Endothelial cell of umbilical vein (primary cell): Measurements from ENCODE around the gene ALKBH6. TPM values are rescaled to one million over a fixed set of nuclear protein-coding genes. Genes with fewer than 3 reads are reported as not detected.

ENCODE experiments used
- BruUV-seq: library from RNA; stranded (reverse); fragments of 400-500 nt; replicated peaks from 2 replicates; lab custom pipeline; 2021; lab: Mats Ljungman, UMichigan
- CTCF ChIA-PET: fragments of 300-600, 350-600 bp; sonication (Branson Sonifier 250); formaldehyde crosslinking; loops from one replicate; lab custom pipeline; 2021; ENCODE audit warnings: antibody characterized with exemption, inconsistent platforms; lab: Charles Lee
- POLR2A ChIA-PET: fragments of 300-600, 350-600 bp; sonication (Branson Sonifier 250); formaldehyde crosslinking; loops from one replicate; lab custom pipeline; 2021; ENCODE audit warnings: antibody characterized with exemption, inconsistent platforms; lab: Charles Lee
- DNase-seq: peaks from one replicate; pipeline ENCODE4 v3.0.0-alpha.2; 2011; ENCODE audit warnings: low read depth, low spot score
- FAIRE-seq: peaks from 2 replicates; lab custom pipeline; 2011; peaks lifted over from hg19 to GRCh38; lab: Jason Lieb, UNC
- H2AFZ ChIP-seq: 2 replicates; pipeline ENCODE4 v1.6.0; 2012; ENCODE audit warnings: low read depth, low read length, control low read depth, inconsistent platforms
- H3K27ac ChIP-seq: 2 replicates; pipeline ENCODE4 v1.5.1; 2011; ENCODE audit warnings: low read depth, mild to moderate bottlenecking, control low read depth, low read length, moderate library complexity; ENCODE audit not compliant: insufficient read depth
- H3K27me3 ChIP-seq, 2 experiments: 2 replicates each; pipeline versions ENCODE4 v1.6.0 to v1.6.1; 2011; ENCODE audit warnings: low read length in 2 of 2, mixed read lengths in 1 of 2; ENCODE audit not compliant: control insufficient read depth in 2 of 2, insufficient read depth in 2 of 2
- H3K36me3 ChIP-seq, 2 experiments: 2 replicates in 1 of 2; 3 replicates in 1 of 2; pipeline ENCODE4 v1.5.1; 2011; ENCODE audit warnings: low read length in 2 of 2, mild to moderate bottlenecking in 1 of 2, moderate library complexity in 1 of 2; ENCODE audit not compliant: control insufficient read depth in 2 of 2, insufficient read depth in 2 of 2; ENCODE audit errors: extremely low read depth in 1 of 2
- H3K4me1 ChIP-seq: 3 replicates; pipeline ENCODE4 v1.5.1; 2011; ENCODE audit warnings: mild to moderate bottlenecking, low read length; ENCODE audit not compliant: control insufficient read depth, insufficient read depth; ENCODE audit errors: extremely low read depth
- H3K4me2 ChIP-seq: 2 replicates; pipeline ENCODE4 v1.6.1; 2011; ENCODE audit warnings: low read length, control low read depth, mixed read lengths; ENCODE audit not compliant: insufficient read depth
- H3K4me3 ChIP-seq, 3 experiments: fragments of 200-600 bp in 1 of 3; sonication (generic), shearing (Covaris generic) in 1 of 3; replicated peaks in 1 of 3; 2 replicates each; pipeline ENCODE4 v1.5.1; 2011 to 2016; ENCODE audit warnings: control low read depth in 3 of 3, low read length in 3 of 3, mild to moderate bottlenecking in 2 of 3, inconsistent platforms in 1 of 3, low read depth in 1 of 3, moderate library complexity in 1 of 3; ENCODE audit not compliant: insufficient read depth in 1 of 3
- H3K79me2 ChIP-seq: 2 replicates; pipeline ENCODE4 v1.6.0; 2012; ENCODE audit warnings: low read length, inconsistent platforms; ENCODE audit not compliant: control insufficient read depth, insufficient read depth
- H3K9ac ChIP-seq: replicated peaks from 2 replicates; pipeline ENCODE3; 2011; ENCODE audit warnings: low read length, control low read depth; ENCODE audit not compliant: insufficient read depth; ENCODE audit errors: extremely low read depth
- H3K9me1 ChIP-seq: replicated peaks from 3 replicates; pipeline ENCODE4 v1.6.0; 2011; ENCODE audit warnings: mild to moderate bottlenecking, low read length; ENCODE audit not compliant: control insufficient read depth, insufficient read depth; ENCODE audit errors: extremely low read depth
- H3K9me3 ChIP-seq: replicated peaks from 2 replicates; pipeline ENCODE4 v1.5.1; 2012; ENCODE audit warnings: low read length, inconsistent platforms; ENCODE audit not compliant: control insufficient read depth, insufficient read depth
- H4K20me1 ChIP-seq: replicated peaks from 2 replicates; pipeline ENCODE3; 2011; ENCODE audit warnings: mild to moderate bottlenecking, low read length; ENCODE audit not compliant: control insufficient read depth, insufficient read depth; ENCODE audit errors: extremely low read depth
- EZH2 ChIP-seq: IDR thresholded peaks from 2 replicates; pipeline ENCODE4 v1.6.1; 2012; ENCODE audit warnings: borderline replicate concordance, low read depth, mild to moderate bottlenecking, moderate library complexity, low read length, inconsistent platforms; ENCODE audit not compliant: severe bottlenecking
- FOS ChIP-seq: IDR thresholded peaks from 2 replicates; pipeline ENCODE4 v1.6.1; 2011; ENCODE audit warnings: mild to moderate bottlenecking, low read length, moderate library complexity, borderline replicate concordance; ENCODE audit not compliant: insufficient read depth
- GATA2 ChIP-seq: IDR thresholded peaks from 2 replicates; pipeline ENCODE4 v1.7.0; 2011; ENCODE audit warnings: low read depth, mild to moderate bottlenecking, moderate library complexity, mixed read lengths, low read length; ENCODE audit not compliant: insufficient read length, insufficient read depth
- JUN ChIP-seq: IDR thresholded peaks from 2 replicates; pipeline ENCODE4 v1.6.1; 2011; ENCODE audit warnings: borderline replicate concordance, low read depth; ENCODE audit not compliant: insufficient read length, insufficient read depth
- MAX ChIP-seq: IDR thresholded peaks from 2 replicates; pipeline ENCODE4 v1.6.1; 2011; ENCODE audit not compliant: insufficient read depth, insufficient read length
- MYC ChIP-seq: IDR thresholded peaks from one replicate; pipeline ENCODE4 v1.6.1; 2011; ENCODE audit warnings: mild to moderate bottlenecking, low read depth, low read length
- POLR2A ChIP-seq: IDR thresholded peaks from 2 replicates; pipeline ENCODE4 v1.6.1; 2012; ENCODE audit warnings: low read depth, mild to moderate bottlenecking, control low read depth, low read length
- POLR2AphosphoS5 ChIP-seq: IDR thresholded peaks from 2 replicates; pipeline ENCODE4 v1.6.1; 2012; ENCODE audit warnings: low read depth, mild to moderate bottlenecking, control low read depth, low read length, moderate library complexity; ENCODE audit not compliant: insufficient read depth
- dilution Hi-C: fragments of 300-500 bp; cut with MboI; formaldehyde crosslinking; loops from one replicate; pipeline ENCODE4 v1.15.0; 2019; ENCODE audit warnings: low sequenced_read_pairs; ENCODE audit not compliant: extremely low pct_ligation_motif_present
- intact Hi-C: fragments of 100-400 bp; cut with micrococcal nuclease; formaldehyde crosslinking; loops from one replicate; pipeline ENCODE4 v1.10.0; 2022
- polyA plus RNA-seq, 4 experiments: library from polyadenylated mRNA; depleted of rRNA in 3 of 4; stranded (reverse) in 3 of 4; unstranded in 1 of 4; fragments of >200 nt; gene quantifications; 2 replicates each; pipeline versions ENCODE4 v1.2.1 to v1.2.3, GENCODE V29; 2011 to 2012; ENCODE audit warnings: missing spikeins in 1 of 4
- total RNA-seq: library from RNA; stranded (reverse); gene quantifications from 2 replicates; pipeline ENCODE4 v1.2.3, GENCODE V29; 2021
- TF ChIP-seq, protein P1 (sequence below), 2 donors: IDR thresholded peaks; 1 replicate in 1 of 2; 2 replicates in 1 of 2; pipeline ENCODE4 v1.5.1; 2011; ENCODE audit warnings: low read length in 2 of 2, mild to moderate bottlenecking in 2 of 2, moderate library complexity in 2 of 2, control low read depth in 1 of 2, inconsistent platforms in 1 of 2, low read depth in 1 of 2; ENCODE audit not compliant: insufficient read depth in 1 of 2; ENCODE audit errors: extremely low read depth in 1 of 2

ALKBH6 gene
- total and polyA plus RNA-seq, 2 donors (not counting 3 experiments of a cell fraction or from before 2014, with no cell fraction given) = 17.3 to 26.7 TPM

DNA sequence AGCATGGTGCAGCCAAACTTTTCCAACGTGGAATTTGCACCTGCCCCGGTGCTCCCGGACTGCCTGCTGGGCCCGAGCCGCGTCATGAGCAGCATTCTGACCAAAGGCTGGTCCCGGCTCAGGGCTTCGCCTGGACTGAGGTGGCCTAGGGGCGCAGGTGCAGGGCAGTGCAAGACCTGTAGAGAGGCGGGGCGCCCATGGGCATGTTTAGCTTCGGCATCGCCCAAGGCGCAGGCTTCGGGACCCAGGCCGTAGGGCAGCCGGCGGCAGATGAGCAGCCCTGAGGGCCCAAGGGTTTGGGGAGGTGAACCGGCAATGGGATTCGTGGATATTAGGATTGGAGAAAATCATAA is 54.1 kb downstream of the ALKBH6 start:
- H3K79me2 ChIP-seq = no peaks in the 10 kb centered on the region
- TF ChIP-seq EZH2 (no peak), GATA2 (no peak), MYC (no peak), JUN (no peak), FOS (no peak), POLR2AphosphoS5 (no peak), MAX (no peak), POLR2A (no peak)
- TF ChIP-seq, protein P1, sequence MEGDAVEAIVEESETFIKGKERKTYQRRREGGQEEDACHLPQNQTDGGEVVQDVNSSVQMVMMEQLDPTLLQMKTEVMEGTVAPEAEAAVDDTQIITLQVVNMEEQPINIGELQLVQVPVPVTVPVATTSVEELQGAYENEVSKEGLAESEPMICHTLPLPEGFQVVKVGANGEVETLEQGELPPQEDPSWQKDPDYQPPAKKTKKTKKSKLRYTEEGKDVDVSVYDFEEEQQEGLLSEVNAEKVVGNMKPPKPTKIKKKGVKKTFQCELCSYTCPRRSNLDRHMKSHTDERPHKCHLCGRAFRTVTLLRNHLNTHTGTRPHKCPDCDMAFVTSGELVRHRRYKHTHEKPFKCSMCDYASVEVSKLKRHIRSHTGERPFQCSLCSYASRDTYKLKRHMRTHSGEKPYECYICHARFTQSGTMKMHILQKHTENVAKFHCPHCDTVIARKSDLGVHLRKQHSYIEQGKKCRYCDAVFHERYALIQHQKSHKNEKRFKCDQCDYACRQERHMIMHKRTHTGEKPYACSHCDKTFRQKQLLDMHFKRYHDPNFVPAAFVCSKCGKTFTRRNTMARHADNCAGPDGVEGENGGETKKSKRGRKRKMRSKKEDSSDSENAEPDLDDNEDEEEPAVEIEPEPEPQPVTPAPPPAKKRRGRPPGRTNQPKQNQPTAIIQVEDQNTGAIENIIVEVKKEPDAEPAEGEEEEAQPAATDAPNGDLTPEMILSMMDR (IDR thresholded peaks at IDR 0.05; ENCODE audit: extremely low read depth in 1 of 2, insufficient read depth in 1 of 2, low read depth in 1 of 2, low read length in 2 of 2) = no peak
- FAIRE-seq (no peak), DNase-seq (no peak)
- H3K9me3 ChIP-seq = no peaks in the 10 kb centered on the region
- H3K4me3 ChIP-seq = no peak overlapping the region
- no peaks in the 10 kb centered on the region for H3K4me1 ChIP-seq
- ChIA-PET CTCF (no interaction called here), POLR2A (no interaction called here)
- no peaks in the 10 kb centered on the region for H3K36me3 ChIP-seq
- no peak overlapping the region for H2AFZ ChIP-seq
- H3K4me2 ChIP-seq = no peak overlapping the region
- no peak overlapping the region for H3K27ac ChIP-seq
- no peaks in the 10 kb centered on the region for H3K9me1 ChIP-seq
- no TSS peak for BruUV-seq
- dilution Hi-C loops (no loop called here), intact Hi-C loops (no loop called here)
- no peak overlapping the region for H3K9ac ChIP-seq
- no peaks in the 10 kb centered on the region for H4K20me1 ChIP-seq
- H3K27me3 ChIP-seq = peaks cover 21 to 27% of the 10 kb centered on the region in 2 experiments

Other genes with a start within 250 kb of the ALKBH6 start
- gene ARHGAP33, start 238.6 kb downstream of the ALKBH6 start, total RNA-seq = 18.4 and 32.8 TPM in 2 replicates
- 11.0 and 11.7 TPM in 2 replicates for gene ARHGAP33, start 238.6 kb downstream of the ALKBH6 start, polyA plus RNA-seq
- gene PRODH2, start 201.4 kb downstream of the ALKBH6 start, total RNA-seq = not detected in 2 replicates
- not detected in 2 replicates for gene PRODH2, start 201.4 kb downstream of the ALKBH6 start, polyA plus RNA-seq
- not detected in 2 replicates for gene NPHS1, start 161.7 kb downstream of the ALKBH6 start, total RNA-seq
- not detected in 2 replicates for gene NPHS1, start 161.7 kb downstream of the ALKBH6 start, polyA plus RNA-seq
- gene KIRREL2, start 157.3 kb downstream of the ALKBH6 start, total RNA-seq = not detected in 2 replicates
- not detected in 2 replicates for gene KIRREL2, start 157.3 kb downstream of the ALKBH6 start, polyA plus RNA-seq
- gene APLP1, start 145.6 kb downstream of the ALKBH6 start, total RNA-seq = 6.2 and 9.0 TPM in 2 replicates
- 13.0 and 15.1 TPM in 2 replicates for gene APLP1, start 145.6 kb downstream of the ALKBH6 start, polyA plus RNA-seq
- 7.6 and 8.7 TPM in 2 replicates for gene NFKBID, start 113.7 kb downstream of the ALKBH6 start, total RNA-seq
- 5.5 and 6.7 TPM in 2 replicates for gene NFKBID, start 113.7 kb downstream of the ALKBH6 start, polyA plus RNA-seq
- gene HCST, start 111.7 kb downstream of the ALKBH6 start, total RNA-seq = not detected in 2 replicates
- not detected in 2 replicates for gene HCST, start 111.7 kb downstream of the ALKBH6 start, polyA plus RNA-seq
- not detected in 2 replicates for gene TYROBP, start 105.9 kb downstream of the ALKBH6 start, total RNA-seq
- gene TYROBP, start 105.9 kb downstream of the ALKBH6 start, polyA plus RNA-seq = not detected in 2 replicates
- gene LRFN3, start 77.8 kb downstream of the ALKBH6 start, total RNA-seq = 15.9 and 17.3 TPM in 2 replicates
- gene LRFN3, start 77.8 kb downstream of the ALKBH6 start, polyA plus RNA-seq = 4.1 and 5.8 TPM in 2 replicates
- 8.4 and 10.3 TPM in 2 replicates for gene SDHAF1, start 19.0 kb downstream of the ALKBH6 start, total RNA-seq
- 16.2 and 16.5 TPM in 2 replicates for gene SDHAF1, start 19.0 kb downstream of the ALKBH6 start, polyA plus RNA-seq
- gene SYNE4, start 5.4 kb downstream of the ALKBH6 start, total RNA-seq = 0.62 and 1.3 TPM in 2 replicates
- 0.38 and 0.46 TPM in 2 replicates for gene SYNE4, start 5.4 kb downstream of the ALKBH6 start, polyA plus RNA-seq
- gene CLIP3, start 18.7 kb upstream of the ALKBH6 start, total RNA-seq = 21.0 and 24.4 TPM in 2 replicates
- gene CLIP3, start 18.7 kb upstream of the ALKBH6 start, polyA plus RNA-seq = 4.7 and 7.0 TPM in 2 replicates
- 2.9 and 4.1 TPM in 2 replicates for gene THAP8, start 40.1 kb upstream of the ALKBH6 start, total RNA-seq
- 6.6 and 8.3 TPM in 2 replicates for gene THAP8, start 40.1 kb upstream of the ALKBH6 start, polyA plus RNA-seq
- gene WDR62, start 40.7 kb upstream of the ALKBH6 start, total RNA-seq = 12.1 and 13.4 TPM in 2 replicates
- gene WDR62, start 40.7 kb upstream of the ALKBH6 start, polyA plus RNA-seq = 8.0 and 8.7 TPM in 2 replicates
- not detected in 2 replicates for gene OVOL3, start 96.9 kb upstream of the ALKBH6 start, total RNA-seq
- gene OVOL3, start 96.9 kb upstream of the ALKBH6 start, polyA plus RNA-seq = not detected in 2 replicates
- gene POLR2I, start 100.7 kb upstream of the ALKBH6 start, total RNA-seq = 63.3 and 64.8 TPM in 2 replicates
- gene POLR2I, start 100.7 kb upstream of the ALKBH6 start, polyA plus RNA-seq = 53.0 and 89.7 TPM in 2 replicates
- gene TBCB, start 101.3 kb upstream of the ALKBH6 start, total RNA-seq = 178 and 190 TPM in 2 replicates
- gene TBCB, start 101.3 kb upstream of the ALKBH6 start, polyA plus RNA-seq = 363 and 364 TPM in 2 replicates
- gene CAPNS1, start 125.9 kb upstream of the ALKBH6 start, total RNA-seq = 722 and 777 TPM in 2 replicates
- 1,095 and 1,235 TPM in 2 replicates for gene CAPNS1, start 125.9 kb upstream of the ALKBH6 start, polyA plus RNA-seq
- gene COX7A1, start 138.2 kb upstream of the ALKBH6 start, total RNA-seq = 26.8 and 35.2 TPM in 2 replicates
- gene COX7A1, start 138.2 kb upstream of the ALKBH6 start, polyA plus RNA-seq = 10.6 and 11.6 TPM in 2 replicates
- 3.1 and 3.6 TPM in 2 replicates for gene ZNF565, start 200.5 kb upstream of the ALKBH6 start, total RNA-seq
- gene ZNF565, start 200.5 kb upstream of the ALKBH6 start, polyA plus RNA-seq = 1.4 and 1.8 TPM in 2 replicates
- 63.3 and 65.9 TPM in 2 replicates for gene ZNF146, start 200.9 kb upstream of the ALKBH6 start, total RNA-seq
- gene ZNF146, start 200.9 kb upstream of the ALKBH6 start, polyA plus RNA-seq = 9.7 and 17.8 TPM in 2 replicates